ENCODE results near the gene HNRNPUL2.
A peak's percentile ranks its signal among the peaks of the same experiment; 100 is the strongest.
"Not testable (repeated sequence)": the region's sequence is repeated elsewhere in the genome, so short reads cannot be mapped to it uniquely, and the experiment has no call there.

Gene HNRNPUL2

DNA sequence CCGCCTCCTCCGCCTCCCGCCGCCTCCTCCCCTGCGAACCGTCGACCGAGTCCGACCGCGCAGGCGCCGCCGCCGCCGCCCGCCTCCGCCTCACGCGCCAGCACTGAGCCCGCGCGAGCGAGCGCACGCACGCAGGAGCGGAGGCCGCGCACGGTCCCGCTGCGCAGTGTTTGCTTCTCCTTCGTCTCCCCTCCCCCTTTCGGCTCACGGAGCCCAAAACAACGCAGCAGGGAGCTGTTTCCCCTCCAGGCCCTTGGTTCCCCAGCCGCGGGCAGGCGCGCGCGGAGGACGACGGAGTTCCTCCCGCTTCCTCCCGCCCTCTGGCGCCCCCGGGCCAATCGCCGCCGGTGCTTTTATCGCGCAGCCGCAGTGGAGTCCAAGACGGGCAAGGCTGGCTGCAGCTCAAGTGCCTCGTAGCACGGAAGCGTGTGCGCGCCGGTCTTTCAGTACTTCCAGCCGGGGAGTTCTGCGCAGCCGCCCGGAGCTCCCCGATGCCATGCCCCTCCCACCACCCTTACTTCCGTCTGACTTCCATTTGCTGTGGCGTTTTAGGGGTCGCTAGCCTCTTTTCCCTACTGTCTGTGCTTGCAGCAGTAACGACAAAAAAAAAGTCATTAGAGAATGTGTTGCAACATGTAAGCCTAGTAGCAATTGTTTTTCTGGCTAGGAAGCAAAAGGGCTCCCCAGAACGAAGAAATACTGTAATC lies at the start of gene HNRNPUL2:
HNRNPUL2 (minus strand) TSS at position 293 of the 707 bp plus-strand sequence. CDS start 301 bp downstream, outside the sequence.
- peak; percentile 100 for DNase-seq

DNA sequence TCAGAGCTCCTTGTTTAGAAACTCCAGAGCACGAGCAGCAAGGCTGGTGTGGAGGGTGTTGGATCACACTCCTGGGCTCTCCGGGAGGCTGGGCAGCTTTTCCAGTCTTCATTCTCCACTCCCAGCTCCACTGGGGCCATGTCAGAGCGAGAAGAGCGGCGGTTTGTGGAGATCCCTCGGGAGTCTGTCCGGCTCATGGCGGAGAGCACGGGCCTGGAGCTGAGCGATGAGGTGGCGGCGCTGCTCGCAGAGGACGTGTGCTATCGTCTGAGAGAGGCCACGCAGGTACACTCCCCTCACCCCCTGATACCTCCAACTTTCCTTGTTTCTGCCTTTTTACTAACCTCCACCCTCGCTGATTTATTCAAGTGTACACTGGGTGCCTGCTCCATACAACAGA lies 48.4 kb upstream of the HNRNPUL2 start:
- DNase-seq = no peak

DNA sequence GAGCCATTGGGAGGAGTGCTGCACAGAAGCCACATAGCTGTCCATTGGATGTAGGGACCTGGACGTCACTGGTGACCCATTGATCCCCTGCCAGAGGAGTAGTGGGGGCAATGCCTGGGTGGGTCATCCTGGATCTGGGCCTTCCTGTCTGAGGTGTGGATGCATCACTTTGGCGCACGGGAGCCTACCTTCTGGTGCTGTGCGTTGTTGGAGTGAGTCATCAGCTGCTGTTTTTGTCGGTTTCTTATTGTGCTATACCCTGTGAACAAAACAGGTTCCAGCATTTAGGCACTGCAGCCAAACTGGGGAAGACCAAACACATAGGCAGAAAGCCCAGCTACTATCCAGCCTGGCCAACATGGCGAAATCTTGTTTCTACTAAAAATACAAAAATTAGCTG lies 47.1 kb upstream of the HNRNPUL2 start:
- no peak for DNase-seq

DNA sequence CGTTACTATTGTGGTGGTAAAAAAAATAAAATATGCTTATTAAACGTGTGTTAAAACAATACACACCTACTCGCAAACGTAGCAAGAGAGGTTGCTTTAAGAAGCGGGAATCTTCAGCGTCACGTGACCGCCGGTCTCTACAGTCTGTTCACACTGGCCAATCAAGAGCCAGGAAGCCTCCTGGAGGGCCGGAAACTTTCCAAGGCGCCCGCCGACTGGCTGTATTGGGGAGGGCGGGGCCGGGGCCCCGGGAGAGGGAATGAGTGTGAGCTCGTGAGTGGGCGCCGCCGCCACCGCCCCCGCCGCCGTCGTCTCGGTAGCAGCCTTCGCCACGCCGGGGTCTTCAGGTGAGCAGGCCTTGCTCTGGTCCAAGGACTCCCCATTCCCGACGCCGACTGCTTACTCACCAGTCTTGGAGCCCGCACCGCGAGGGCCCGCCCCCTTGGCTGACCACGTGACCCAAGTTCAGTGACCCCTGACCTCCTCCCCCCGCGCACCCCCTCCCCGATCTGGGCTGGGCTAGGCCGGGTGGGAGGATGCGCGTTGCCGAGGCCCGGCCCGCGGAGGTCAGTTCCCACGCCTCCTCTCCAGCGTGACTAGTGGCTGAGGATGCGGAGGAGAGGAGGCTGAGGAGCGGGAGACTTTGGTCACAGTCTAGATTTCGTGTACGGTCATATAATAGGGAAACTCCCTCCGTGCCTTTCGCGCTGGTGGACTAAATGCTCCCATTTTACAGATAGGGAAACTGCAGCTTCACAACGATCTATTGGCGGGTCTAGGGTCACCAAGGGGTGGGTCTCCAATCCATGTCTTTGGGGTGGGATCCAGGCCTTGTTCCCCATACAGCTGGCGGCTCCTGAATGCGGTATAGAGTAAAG lies 44.1 kb upstream of the HNRNPUL2 start, which contains the start of gene TAF6L:
TAF6L (plus strand) TSS at position 253 of the 878 bp plus-strand sequence. CDS start 4,388 bp downstream, outside the sequence.
- DNase-seq = peak; percentile 98

DNA sequence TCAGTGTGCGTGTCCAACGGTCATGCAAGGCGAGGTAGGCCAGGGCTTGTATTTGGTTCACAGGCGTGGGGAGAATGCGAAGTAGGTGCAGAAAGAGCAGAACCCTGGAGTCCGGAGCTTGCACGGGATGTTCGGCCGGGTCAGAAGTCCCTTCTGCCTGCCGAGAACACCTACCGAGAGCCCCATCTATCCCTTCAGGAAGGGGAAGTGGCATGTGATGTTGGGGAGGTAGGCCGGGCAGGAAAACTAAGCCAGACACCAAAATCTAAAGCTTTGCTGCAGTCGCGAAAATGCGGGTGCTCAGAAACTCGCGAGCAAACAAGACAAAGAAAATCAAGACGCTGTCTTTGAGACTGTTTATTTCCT lies 43.5 kb upstream of the HNRNPUL2 start:
- peak; percentile 50 for DNase-seq

DNA sequence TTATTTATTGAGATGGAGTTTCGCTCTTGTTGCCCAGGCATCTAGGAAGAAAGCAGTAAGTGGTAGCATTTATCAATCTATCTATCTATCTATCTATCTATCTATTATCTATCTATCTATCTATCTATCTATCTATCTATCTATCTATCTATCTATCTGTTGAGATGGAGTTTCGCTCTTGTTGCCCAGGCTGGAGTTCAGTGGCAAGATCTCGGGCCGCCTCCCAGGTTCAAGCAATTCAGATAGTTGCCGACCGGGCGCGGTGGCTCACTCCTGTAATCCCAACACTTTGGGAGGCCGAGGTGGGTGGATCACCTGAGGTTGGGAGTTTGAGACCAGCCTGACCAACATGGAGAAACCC lies 33.6 kb upstream of the HNRNPUL2 start:
- DNase-seq = peak; percentile 7

DNA sequence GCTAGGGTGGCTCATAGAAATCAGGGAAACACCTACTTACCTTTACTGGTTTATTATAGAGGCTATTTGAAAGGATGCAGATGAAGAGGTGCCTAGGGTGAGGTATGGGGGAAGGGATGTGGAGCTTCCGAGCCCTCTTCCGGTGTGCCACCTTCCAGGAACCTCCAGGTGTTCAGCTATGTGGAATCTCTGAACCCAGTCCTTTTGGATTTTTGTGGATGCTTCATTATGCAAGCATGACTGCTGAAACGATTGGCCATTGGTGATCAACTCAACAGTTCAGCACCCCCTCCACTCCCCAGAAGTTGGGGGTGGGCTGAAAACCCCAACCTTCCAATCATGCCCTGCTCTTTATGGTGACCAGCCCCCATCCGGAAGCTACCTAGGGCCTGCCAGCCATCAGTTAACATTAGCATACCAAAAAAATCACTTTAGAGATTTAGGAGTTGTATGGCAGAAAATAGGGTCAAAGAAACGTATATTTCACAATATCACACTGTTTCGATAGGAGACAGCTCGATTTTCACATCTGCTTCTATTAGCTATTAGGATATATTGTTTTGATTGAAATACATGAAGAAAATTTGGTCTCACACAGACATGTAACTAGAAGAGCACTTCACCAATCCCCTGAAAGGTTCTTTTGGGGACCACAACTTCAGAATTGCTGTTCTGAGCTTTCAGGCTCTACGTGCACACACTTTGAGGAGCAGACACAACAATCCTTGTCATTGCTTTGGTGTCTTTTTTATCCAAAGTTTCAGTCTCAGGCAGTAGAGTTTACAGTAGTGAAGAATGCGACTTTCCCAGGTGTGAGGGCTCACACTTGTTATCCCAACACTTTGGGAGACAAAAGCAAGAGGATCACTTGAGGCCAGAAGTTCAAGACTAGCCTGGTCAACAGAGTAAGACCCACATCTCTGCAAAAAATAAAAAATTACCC lies 30.9 kb upstream of the HNRNPUL2 start:
- no peak for DNase-seq

DNA sequence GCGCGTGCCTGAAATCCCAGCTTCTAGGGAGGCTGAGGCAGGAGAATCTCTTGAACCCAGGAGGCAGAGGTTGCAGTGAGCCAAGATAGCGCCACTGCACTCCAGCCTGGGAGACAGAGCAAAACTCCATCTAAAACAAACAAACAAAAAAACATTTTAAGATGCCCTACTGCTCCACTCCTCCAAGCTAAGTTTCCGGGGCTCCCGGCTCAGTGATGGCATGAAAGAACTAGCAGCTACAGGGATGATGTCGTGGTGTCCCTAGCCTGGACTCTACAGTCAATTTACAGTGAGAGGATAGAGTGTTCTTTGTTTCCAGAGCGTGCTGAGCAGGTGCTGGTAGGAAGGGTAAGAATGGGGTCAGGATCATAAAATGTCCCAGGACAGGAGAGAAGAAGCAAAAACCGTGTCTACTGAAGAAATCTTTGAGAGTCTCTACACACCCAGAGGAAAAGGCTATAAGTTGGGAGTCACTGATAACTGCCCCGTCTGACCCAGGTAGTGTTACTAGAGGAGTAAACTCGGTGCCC lies 27.9 kb upstream of the HNRNPUL2 start:
- no peak for DNase-seq

DNA sequence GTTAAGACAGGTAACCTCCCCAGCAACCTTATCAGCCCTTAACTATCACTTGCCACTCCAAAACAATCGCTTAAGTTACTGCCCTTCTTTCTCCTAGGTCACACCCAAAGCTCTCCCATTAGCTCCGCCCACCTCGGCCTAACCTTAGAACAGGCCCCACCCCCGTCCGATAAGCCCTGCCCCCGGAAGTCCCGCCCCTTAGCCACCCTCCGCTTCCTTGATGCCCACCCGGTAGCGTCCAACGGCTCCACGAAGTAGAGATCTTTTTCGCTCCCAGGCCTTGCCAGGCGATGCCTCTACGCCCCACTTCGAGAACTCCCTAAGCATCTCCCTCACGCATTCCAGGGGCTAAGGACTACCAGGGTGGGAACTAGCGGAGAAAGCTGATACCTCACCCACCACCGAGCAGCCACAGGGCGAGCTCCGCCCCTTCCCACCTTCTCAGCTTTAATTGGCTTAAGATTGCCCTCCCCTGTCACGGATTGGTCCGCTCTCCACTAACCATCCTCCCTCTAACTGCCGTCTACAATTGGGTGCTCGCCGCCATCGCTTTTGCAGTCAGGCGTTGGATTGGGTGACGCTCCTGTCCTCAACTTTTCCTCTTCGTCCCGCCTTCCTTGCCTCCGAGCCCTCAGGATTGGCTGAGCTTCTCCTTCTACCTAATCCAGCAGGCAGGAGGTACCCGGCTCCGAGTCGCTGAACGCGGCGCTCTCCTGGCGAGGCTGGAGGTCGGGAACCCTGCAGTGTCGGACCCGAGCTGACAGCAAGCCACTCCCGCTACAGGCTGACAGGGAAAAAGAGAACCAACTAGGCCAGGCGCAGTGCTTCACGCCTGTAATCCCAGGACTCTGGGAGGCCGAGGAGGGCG lies 26.7 kb upstream of the HNRNPUL2 start, which contains the start of gene ZBTB3:
ZBTB3 (minus strand) TSS at position 425 of the 868 bp plus-strand sequence. CDS start 496 bp downstream, outside the sequence.
- DNase-seq = peak; percentile 99

DNA sequence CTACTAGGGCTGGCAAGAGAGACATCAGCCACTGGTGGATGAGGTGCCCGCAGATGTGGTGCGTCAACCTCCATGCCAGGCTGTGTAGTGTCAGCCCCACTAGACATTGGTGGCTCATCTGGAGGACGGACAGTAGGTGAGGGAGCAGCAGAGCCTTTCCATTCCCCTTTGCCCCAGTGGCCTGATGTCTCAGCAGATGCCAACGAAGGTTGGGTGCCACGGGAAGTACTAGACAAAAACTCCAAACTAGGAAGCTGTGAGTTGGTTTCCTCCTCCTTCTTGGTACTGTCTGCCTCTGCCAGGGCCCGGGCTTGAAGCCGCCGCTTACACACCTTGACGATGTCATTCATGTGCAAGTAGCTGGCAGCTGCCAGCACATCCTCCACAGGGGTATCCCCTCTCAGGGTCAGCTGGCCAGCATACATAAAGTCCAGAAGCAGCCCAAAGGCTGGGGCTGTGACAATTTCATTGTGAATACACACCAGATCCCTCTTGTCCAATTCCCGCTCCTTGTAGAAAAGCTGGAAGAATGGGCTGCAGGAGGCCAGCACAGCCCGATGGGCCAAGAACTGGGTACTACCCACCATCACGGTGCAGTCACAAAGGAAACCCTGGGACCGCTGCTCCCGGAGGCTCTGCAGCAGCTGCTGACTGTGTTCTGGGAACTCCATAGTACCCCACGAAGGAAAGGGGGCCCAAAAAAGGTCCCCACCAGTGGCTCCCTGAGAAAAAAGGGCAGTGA lies 25.9 kb upstream of the HNRNPUL2 start:
- no peak for DNase-seq

DNA sequence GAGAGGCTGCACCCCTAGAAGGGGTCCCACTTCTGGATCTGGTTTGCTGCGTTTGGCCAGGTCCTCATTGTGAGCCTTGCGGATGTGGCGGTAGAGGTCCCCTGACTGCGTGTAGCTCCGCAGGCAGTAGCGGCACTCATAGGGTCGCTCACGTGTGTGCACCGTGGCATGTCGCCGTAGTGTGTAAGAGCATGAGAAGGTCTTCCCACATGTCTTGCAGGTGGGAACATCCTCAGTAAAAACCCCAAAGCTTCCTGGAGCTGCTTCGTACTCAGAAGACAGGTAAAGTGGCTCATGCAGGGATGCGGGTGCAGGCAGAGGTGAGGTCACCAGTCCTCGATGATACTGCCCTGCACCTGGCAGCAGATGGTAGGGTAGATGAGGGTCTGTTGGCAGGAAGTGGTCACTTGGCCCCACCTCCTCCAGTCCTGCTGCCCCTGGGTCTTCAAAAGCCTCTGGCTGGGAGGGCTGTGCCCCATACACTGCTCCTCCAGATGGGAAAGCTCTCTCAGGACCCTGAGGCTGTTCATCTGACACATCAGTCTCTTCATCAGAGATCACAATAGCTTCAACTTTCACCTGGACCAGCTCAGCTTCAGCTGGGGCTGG lies 25.0 kb upstream of the HNRNPUL2 start:
- no peak for DNase-seq

DNA sequence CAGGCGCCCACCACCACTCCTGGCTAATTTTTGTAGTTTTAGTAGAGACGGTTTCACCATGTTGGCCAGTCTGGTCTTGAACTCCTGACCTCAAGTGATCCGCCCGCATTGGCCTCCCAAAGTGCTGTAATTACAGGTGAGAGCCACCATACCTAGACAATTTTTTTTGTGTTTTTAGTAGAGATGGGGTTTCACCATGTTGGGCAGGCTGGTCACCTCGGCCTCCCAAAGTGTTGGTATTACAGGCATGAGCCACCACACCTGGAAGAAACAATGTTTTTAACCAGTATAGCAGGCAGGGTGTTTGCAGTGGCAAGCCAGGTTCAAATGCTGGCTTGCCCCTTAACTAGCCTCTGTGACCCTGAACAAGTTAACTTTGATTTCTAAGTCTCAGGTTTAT lies 22.7 kb upstream of the HNRNPUL2 start:
- not testable (repeated sequence) for DNase-seq

DNA sequence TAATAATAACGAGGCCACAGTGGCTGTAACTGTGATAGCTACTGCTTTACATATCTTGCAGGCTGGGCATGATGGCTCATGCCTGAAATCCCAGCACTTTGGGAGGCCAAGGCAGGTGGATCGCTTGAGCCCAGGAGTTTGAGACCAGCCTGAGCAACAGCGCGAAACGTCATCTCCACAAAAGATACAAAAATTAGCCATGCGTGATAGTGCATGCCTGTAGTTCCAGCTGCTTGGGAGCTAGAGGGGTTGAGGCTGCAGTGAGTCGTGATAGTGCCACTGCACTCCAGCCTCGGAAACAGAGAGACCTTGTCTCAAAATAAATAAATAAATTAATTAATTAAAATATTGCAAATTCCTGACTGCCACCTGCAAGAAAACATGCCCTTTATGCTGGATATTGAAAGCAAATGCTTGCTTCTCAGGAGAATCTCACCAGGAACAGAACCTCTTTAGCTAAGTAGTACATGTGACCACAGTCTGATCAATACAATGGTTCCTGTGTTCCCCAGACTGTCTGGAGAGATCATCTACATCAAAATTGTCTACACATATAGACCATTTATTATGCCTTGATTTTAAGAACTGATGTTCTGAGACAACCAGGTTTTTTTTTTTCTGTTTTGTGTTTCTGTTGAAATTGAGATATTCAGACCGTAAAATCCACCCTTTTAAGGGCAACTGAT lies 20.4 kb upstream of the HNRNPUL2 start:
- no peak for DNase-seq

DNA sequence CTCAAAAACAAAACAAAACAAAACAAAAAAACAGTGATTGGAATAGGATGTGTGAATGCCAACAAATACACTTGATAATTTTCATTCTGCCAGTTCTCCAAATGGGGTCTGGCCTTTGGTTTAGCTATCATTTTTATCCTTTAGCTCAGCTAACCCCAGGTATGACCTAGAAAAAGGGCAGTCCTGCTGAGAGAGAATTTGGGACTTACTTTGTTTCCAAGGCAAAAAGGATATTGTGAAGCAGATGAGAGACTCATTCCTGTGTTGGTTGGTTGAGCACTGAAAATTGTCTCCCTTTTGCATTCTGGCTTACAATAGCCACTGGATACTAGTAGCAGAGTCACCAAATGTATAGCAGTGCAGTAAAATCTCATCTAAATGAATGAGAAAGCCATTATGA lies 9.9 kb upstream of the HNRNPUL2 start:
- no peak for DNase-seq

DNA sequence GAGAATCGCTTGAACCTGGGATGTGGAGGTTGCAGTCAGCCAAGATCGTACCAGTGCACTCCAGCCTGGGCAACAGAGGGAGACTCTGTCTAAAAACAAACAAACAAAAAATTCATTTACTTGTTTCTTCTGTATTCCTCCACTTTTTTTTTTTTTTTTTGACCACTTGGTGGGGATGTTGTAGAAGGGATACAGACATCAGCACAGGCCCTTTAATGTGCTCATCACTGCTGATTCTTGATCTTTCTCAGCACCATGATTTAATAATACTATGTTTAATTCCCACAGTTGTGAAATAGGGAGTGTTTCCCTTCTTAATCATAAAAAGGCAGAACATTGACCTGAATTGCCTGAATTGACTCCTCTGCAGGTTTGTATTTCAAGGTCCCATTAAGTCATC lies 5.6 kb upstream of the HNRNPUL2 start:
- DNase-seq = no peak

DNA sequence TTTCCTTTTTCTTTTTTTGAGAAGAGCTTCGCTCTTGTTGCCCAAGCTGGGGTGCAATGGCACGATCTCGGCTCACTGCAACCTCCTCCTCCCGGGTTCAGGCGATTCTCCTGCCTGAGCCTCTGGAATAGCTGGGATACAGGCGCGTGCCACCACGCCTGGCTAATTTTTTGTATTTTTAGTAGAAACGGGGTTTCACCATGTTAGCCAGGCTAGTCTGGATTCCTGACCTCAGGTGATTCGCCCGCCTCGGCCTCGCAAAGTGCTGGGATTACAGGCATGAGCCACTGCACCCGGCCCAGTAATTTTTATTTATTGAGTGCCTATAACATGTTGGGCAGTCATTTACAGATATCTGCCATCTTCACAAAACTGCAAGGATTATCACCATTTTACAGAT lies 2.8 kb upstream of the HNRNPUL2 start:
- DNase-seq = not testable (repeated sequence)

DNA sequence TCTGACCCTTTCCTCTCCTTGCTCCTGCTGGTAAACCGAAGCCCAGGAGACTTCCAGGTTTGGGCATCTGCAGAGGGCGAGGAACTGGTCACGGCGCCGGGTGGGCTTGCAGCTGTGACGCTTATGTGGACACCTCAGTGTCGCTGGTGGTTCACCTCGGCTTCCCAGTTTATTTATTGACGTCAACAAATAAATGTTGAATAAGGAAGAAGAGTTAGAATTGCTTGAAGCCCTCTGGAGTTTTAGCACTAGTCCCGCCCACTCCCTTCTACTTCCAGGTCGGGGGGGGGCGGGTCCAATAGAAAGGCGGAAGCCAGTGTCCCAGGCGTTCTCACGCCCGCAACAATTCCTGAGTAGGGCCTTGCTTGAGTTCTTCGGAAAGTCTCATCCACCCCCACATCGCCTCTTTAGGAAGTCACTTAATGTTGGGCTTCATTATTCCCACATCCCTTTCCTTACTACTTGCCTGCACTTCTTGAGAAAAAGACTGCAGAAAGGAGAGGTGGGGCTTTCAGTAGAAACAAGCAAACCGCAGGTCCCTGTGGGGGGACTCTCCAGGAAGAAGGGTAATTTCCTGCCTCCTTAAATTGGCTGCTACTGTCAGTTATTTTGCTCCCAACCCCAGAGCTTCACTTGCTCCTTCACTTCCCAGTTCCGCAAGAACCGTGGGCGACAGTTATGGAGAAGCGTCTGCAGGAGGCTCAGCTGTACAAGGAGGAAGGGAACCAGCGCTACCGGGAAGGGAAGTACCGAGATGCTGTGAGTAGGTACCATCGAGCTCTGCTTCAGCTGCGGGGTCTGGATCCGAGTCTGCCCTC lies 1.1 kb upstream of the HNRNPUL2 start, which contains the start of gene TTC9C:
TTC9C (plus strand) TSS at position 316 of the 818 bp plus-strand sequence; CDS start at position 679, 363 bp downstream.
- DNase-seq = peak; percentile 88

DNA sequence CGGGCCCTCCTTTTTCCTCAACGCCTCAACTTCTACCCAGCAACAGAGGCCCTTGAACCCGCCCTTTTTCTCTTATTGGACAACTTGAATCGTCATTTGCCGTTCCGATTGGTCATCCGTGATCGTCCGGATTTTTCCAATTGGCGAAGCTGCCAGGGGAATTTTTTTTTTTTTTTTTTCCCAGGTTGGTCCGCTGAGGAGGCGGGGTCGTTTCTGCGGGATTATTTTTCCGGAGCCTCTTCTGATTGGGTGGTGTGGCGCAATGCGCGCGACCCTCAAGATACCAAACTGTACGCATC lies 564 bp upstream of the HNRNPUL2 start:
- DNase-seq = peak; percentile 99

DNA sequence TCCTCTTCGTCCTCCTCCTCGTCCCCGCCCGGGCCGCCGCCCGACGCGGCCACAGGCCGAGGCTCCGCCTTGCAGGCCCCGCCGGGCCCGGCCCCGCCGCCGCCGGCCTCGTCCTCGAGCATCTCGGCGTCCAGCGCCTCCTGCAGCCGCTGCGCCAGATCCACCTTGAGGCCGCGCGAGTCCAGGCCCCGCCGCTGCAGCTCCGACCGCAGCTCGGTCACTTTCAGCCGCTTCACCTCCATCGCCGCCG lies 417 bp downstream of the HNRNPUL2 start:
- DNase-seq = no peak
